ENCODE data around the gene SLC4A8. TPM values are rescaled to one million over a fixed set of nuclear protein-coding genes. Genes with fewer than 3 reads are reported as not detected.

Gene SLC4A8
- total RNA-seq, 1 experiment from 2014 or later: 4.2 TPM

DNA sequence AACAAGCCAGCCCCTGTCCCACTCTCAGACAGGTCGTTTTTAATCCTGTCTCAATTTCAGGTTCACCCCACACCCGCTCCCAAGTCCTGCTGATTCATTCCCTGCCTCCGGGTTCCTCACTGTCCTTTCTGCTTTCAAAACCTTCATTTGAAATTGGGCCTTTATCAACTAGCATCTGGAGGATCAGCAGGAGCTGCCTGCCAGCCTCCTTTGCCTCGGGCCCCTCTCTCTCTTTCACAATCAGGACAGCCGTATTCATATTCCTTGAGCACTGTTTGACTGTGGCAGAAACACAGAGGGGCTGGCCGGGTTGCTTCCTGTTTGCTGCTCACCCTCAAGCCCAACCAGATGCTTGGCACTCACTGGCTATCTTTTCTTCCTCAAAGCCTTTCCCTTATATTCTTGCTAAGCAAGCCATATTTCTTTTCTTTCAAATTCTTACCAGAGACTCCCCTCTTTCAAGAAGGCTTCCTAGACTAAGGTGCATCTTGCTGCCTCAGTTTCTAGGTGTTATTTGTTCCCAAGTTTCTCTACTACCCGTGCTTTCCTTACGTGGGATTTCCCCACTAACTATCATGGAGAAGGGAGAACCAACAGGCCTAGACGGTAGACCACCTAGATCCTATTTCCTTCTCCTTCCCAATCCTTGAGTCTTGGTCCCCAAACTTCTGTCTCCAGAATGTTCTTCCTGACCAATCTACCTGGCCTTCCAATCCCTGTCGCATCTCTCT is 36.4 kb upstream of the SLC4A8 start:
- peak overlapping the region; percentile 5; the same call in 1 of the 2 replicates for H3K4me3 ChIP-seq (ENCODE audit: low read length)
- intact Hi-C loops (cut with micrococcal nuclease): no loop called here

GRCh38 chr12:51388846-51389245 is 35.8 kb upstream of the SLC4A8 start:
- BruUV-seq (replicated peaks): no TSS peak
- Histone ChIP-seq H3K9me2 (replicated peaks; ENCODE audit: low read length) (no peaks in the 10 kb centered on the region), H3K79me2 (ENCODE audit: low read length) (peaks cover 72% of the 10 kb centered on the region), H3K27me3 (ENCODE audit: low read length) (no peaks in the 10 kb centered on the region), H3K36me3 (ENCODE audit: low read depth, low read length) (no peaks in the 10 kb centered on the region), H3K4me1 (ENCODE audit: insufficient read depth, low read length) (peaks cover 86% of the 10 kb centered on the region), H3K9me3 (ENCODE audit: low read length) (no peaks in the 10 kb centered on the region), H3F3A (ENCODE audit: low read length, unreplicated experiment) (no peaks in the 10 kb centered on the region), H3K4me2 (ENCODE audit: low read length) (peak overlapping the region; percentile 55), H3K4me3 (ENCODE audit: low read length) (peak overlapping the region; percentile 2; the same call in 1 of the 2 replicates), H2AFZ (ENCODE audit: low read length) (no peak overlapping the region), H4K20me1 (ENCODE audit: low read length) (no peaks in the 10 kb centered on the region), H3K27ac (ENCODE audit: low read length) (peak overlapping the region; percentile 97), H3K9ac (ENCODE audit: low read length) (peak overlapping the region; percentile 44; the same call in 1 of the 2 replicates)
- TF ChIP-seq EZH2phosphoT487 (IDR thresholded peaks at IDR 0.05; ENCODE audit: borderline replicate concordance, low read length): no peak
- TF ChIP-seq CTCF (conservative IDR thresholded peaks at IDR 0.05; ENCODE audit: low read depth, low read length): no peak
- no peak for TF ChIP-seq EZH2 (IDR thresholded peaks at IDR 0.05; ENCODE audit: low read length, unreplicated experiment)
- intact Hi-C loops (cut with micrococcal nuclease): no loop called here
- ChIA-PET POLR2A (ENCODE audit: unreplicated experiment) (interaction anchor here (0.6 kb wide), 1 partner anchor 103 kb away, joined by 3 read pairs; no protein-coding TSS in a partner anchor), CTCF (no interaction called here)
- DNase-seq (no peak), ATAC-seq (no peak)

More for the DNA sequence above, 36.4 kb upstream of the SLC4A8 start:
- POLR2A ChIA-PET (ENCODE audit: unreplicated experiment): no interaction called here
- CTCF ChIA-PET: no interaction called here
- Histone ChIP-seq H3K27ac (ENCODE audit: low read length) (peak overlapping the region; percentile 97), H3K36me3 (ENCODE audit: low read depth, low read length) (peaks cover under 1% of the 10 kb centered on the region; the same call in 1 of the 2 replicates), H3K9ac (ENCODE audit: low read length) (peak overlapping the region; percentile 44), H3K4me2 (ENCODE audit: low read length) (peak overlapping the region; percentile 55), H3K9me3 (ENCODE audit: low read length) (no peaks in the 10 kb centered on the region), H3K27me3 (ENCODE audit: low read length) (no peaks in the 10 kb centered on the region), H2AFZ (ENCODE audit: low read length) (no peak overlapping the region), H3K4me1 (ENCODE audit: insufficient read depth, low read length) (peaks cover 86% of the 10 kb centered on the region), H3K79me2 (ENCODE audit: low read length) (peaks cover 65% of the 10 kb centered on the region), H3F3A (ENCODE audit: low read length, unreplicated experiment) (no peaks in the 10 kb centered on the region), H4K20me1 (ENCODE audit: low read length) (no peaks in the 10 kb centered on the region), H3K9me2 (replicated peaks; ENCODE audit: low read length) (no peaks in the 10 kb centered on the region)
- DNase-seq: peak; percentile 82
- no TSS peak for BruUV-seq (replicated peaks)
- TF ChIP-seq EZH2phosphoT487 (IDR thresholded peaks at IDR 0.05; ENCODE audit: borderline replicate concordance, low read length) (no peak), CTCF (conservative IDR thresholded peaks at IDR 0.05; ENCODE audit: low read depth, low read length) (no peak), EZH2 (IDR thresholded peaks at IDR 0.05; ENCODE audit: low read length, unreplicated experiment) (no peak)
- no peak for ATAC-seq
